DOHH2 (cell line): Measurements from ENCODE around the gene TOP2A.
A peak's percentile ranks its signal among the peaks of the same experiment; 100 is the strongest.

Source experiments
- H3F3A ChIP-seq: fragments of 200-600 bp; sonication (generic), shearing (Covaris generic); 2 replicates; pipeline ENCODE4 v1.6.0; 2016; ENCODE audit warnings: antibody characterized with exemption, mild to moderate bottlenecking; ENCODE audit not compliant: control insufficient read depth, insufficient read depth
- H3K27ac ChIP-seq: fragments of 200-600 bp; sonication (generic); 2 replicates; pipeline ENCODE4 v1.5.1; 2014; ENCODE audit warnings: low read depth, mild to moderate bottlenecking, low read length, moderate library complexity
- H3K27me3 ChIP-seq: fragments of 200-600 bp; sonication (generic); 2 replicates; pipeline ENCODE4 v1.6.1; 2014; ENCODE audit warnings: mild to moderate bottlenecking, low read length, mixed read lengths; ENCODE audit not compliant: control insufficient read depth
- H3K36me3 ChIP-seq: fragments of 200-600 bp; sonication (generic); 2 replicates; pipeline ENCODE4 v1.6.1; 2014; ENCODE audit warnings: mild to moderate bottlenecking, low read length, moderate library complexity, mixed read lengths; ENCODE audit not compliant: control insufficient read depth
- H3K4me1 ChIP-seq: fragments of 200-600 bp; sonication (generic); 2 replicates; pipeline ENCODE4 v1.6.1; 2014; ENCODE audit warnings: mild to moderate bottlenecking, low read length, mixed read lengths; ENCODE audit not compliant: control insufficient read depth
- H3K4me2 ChIP-seq: fragments of 200-600 bp; sonication (generic); 2 replicates; pipeline ENCODE4 v1.6.0; 2014; ENCODE audit warnings: mild to moderate bottlenecking, low read length, moderate library complexity
- H3K4me3 ChIP-seq: fragments of 200-600 bp; sonication (generic); 2 replicates; pipeline ENCODE4 v1.5.1; 2014; ENCODE audit warnings: mild to moderate bottlenecking, low read length, mixed read lengths
- H3K79me2 ChIP-seq: fragments of 200-600 bp; sonication (generic); 2 replicates; pipeline ENCODE4 v1.6.1; 2014; ENCODE audit warnings: mild to moderate bottlenecking, low read length, mixed read lengths; ENCODE audit not compliant: control insufficient read depth
- H3K9me2 ChIP-seq: fragments of 200-600 bp; sonication (generic); replicated peaks from 2 replicates; pipeline ENCODE4 v1.6.1; 2014; ENCODE audit warnings: mild to moderate bottlenecking, low read length, mixed read lengths; ENCODE audit not compliant: control insufficient read depth
- H3K9me3 ChIP-seq: fragments of 200-600 bp; sonication (generic); 2 replicates; pipeline ENCODE4 v1.6.1; 2014; ENCODE audit warnings: antibody characterized with exemption, low read length, mixed read lengths; ENCODE audit not compliant: control insufficient read depth, insufficient read depth
- H4K20me1 ChIP-seq: fragments of 200-600 bp; sonication (generic); 2 replicates; pipeline ENCODE4 v1.6.0; 2014; ENCODE audit warnings: low read depth, mild to moderate bottlenecking, antibody characterized with exemption, low read length, moderate library complexity; ENCODE audit not compliant: control insufficient read depth, insufficient read depth
- EZH2phosphoT487 ChIP-seq: fragments of 200-600 bp; sonication (generic); IDR thresholded peaks from 2 replicates; pipeline ENCODE4 v1.6.1; 2017; ENCODE audit warnings: borderline replicate concordance, mild to moderate bottlenecking, antibody characterized with exemption, low read length, moderate library complexity, mixed read lengths
- TF ChIP-seq, protein P1 (sequence below): fragments of 200-600 bp; sonication (generic); IDR thresholded peaks from one replicate; pipeline ENCODE4 v1.5.1; 2014; ENCODE audit warnings: antibody characterized with exemption, mild to moderate bottlenecking, low read depth, low read length; ENCODE audit not compliant: poor library complexity, severe bottlenecking

Gene TOP2A

DNA sequence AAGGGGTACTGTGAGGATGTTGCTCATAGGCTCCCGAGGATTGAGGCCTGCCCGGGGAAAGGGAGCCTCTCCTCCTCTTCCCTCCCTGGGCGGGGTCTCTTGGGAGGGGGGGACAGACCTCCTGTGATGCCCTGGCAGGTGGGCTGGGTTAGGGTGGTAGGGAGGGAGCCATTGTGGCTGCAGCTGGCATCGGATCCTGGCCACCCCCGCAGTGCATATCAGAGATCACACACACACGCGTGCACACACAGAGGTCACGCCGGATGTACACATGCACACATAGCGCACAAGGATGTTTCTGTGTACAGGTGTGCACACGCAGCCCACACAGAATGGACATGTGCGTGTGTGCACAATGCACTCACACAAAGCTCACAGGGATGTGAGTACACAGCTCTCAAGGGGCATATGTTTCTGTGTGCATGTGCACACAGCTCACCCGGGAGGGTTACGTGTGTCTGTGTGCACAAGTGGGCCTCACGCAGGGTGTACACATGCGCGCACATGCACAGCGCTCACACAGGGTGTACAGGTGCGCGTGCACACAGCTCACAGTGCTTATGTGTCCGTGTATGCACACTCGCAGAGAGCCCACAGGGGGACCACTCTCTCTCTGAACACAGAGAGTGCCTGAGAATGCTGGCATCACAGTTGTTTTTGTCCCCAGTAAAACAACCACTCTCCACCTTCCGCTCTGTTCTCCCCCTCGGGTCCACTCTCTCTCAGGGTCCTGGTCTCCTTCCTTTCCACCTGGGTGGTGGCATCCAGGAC is 55.6 kb downstream of the TOP2A start:
- no peaks in the 10 kb centered on the region for H3K27me3 ChIP-seq
- no peak overlapping the region for H3K27ac ChIP-seq

DNA sequence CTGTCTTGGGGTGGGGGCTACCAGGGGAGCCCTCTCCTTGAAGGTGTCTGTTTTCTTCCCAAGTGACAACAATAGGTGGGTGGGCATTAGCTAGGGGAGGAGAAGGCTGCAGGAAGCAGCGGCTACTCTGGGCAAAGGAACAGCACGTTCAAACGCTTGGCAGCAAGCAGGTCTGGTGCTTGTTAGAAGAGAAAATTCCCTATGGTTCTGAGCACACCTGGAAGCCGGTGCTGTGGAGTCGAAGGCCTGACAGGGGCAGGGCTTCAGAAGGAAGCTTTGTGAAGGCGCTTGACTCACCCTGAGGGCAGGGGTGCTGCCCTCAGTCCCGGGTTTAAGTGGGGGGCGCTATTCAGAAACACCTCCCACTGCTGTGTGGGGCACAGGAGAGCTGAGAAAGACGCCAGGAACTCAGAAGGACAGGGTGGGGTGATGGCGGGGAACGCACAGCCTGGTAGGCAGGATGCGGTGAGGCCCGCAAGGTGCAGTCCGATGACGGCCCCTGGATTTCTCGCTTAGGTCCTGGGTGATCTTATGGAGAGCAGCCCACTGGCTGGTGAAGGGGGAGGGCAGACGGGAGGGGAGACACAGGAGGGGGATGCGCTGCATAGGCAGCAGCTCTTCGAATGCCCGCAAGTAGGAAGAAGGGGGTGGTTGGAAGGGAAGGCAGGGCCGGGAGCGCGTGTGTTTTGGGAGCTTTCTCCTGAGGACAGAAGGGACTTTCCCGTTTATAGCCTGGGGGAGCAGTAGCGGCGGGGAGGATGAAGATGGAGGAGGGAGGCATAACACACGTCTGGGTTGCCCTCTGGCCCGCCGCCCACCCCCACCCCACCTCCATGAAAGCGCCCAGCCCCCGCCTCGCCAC is 56.4 kb downstream of the TOP2A start:
- Histone ChIP-seq H3K27ac (no peak overlapping the region), H3K4me3 (no peak overlapping the region), H3K4me2 (no peak overlapping the region), H3K27me3 (no peaks in the 10 kb centered on the region), H3F3A (no peaks in the 10 kb centered on the region), H3K36me3 (no peaks in the 10 kb centered on the region), H3K79me2 (no peaks in the 10 kb centered on the region), H3K4me1 (peaks cover 17% of the 10 kb centered on the region), H3K9me3 (no peaks in the 10 kb centered on the region), H4K20me1 (no peaks in the 10 kb centered on the region), H3K9me2 (no peaks in the 10 kb centered on the region)
- TF ChIP-seq EZH2phosphoT487 = no peak

More for the DNA sequence above, 55.6 kb downstream of the TOP2A start:
- TF ChIP-seq, protein P1, sequence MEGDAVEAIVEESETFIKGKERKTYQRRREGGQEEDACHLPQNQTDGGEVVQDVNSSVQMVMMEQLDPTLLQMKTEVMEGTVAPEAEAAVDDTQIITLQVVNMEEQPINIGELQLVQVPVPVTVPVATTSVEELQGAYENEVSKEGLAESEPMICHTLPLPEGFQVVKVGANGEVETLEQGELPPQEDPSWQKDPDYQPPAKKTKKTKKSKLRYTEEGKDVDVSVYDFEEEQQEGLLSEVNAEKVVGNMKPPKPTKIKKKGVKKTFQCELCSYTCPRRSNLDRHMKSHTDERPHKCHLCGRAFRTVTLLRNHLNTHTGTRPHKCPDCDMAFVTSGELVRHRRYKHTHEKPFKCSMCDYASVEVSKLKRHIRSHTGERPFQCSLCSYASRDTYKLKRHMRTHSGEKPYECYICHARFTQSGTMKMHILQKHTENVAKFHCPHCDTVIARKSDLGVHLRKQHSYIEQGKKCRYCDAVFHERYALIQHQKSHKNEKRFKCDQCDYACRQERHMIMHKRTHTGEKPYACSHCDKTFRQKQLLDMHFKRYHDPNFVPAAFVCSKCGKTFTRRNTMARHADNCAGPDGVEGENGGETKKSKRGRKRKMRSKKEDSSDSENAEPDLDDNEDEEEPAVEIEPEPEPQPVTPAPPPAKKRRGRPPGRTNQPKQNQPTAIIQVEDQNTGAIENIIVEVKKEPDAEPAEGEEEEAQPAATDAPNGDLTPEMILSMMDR = no peak
- TF ChIP-seq EZH2phosphoT487 = no peak
- no peaks in the 10 kb centered on the region for H4K20me1 ChIP-seq
- H3K4me2 ChIP-seq = peak overlapping the region; percentile 75
- H3K4me3 ChIP-seq = peak overlapping the region; percentile 73
- no peaks in the 10 kb centered on the region for H3K36me3 ChIP-seq
- no peaks in the 10 kb centered on the region for H3K79me2 ChIP-seq
- no peaks in the 10 kb centered on the region for H3K9me3 ChIP-seq
- no peaks in the 10 kb centered on the region for H3K9me2 ChIP-seq
- peaks cover 17% of the 10 kb centered on the region for H3K4me1 ChIP-seq
- H3F3A ChIP-seq = no peaks in the 10 kb centered on the region

DNA sequence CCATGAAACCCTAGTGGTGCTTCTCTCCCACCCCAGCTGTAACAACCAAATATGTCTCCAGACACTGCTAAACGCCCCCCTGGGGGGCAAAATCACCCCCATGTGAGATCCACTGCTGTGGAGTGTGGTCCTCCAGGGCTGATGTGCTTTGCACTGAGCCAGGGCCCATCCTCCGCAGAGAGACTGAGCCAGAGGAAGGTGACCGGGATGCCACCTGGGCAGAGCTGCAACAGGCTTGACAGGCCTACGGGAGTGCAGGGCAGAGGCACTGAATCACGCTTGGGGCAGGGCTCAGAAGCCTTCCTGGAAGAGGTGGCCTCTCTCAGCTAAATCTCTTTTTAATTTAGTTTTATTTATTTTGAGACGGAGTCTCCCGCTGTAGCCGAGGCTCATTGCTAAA is 57.6 kb downstream of the TOP2A start:
- Histone ChIP-seq H3F3A (no peaks in the 10 kb centered on the region), H3K4me3 (no peak overlapping the region), H3K79me2 (no peaks in the 10 kb centered on the region), H3K4me1 (peaks cover 17% of the 10 kb centered on the region), H3K27me3 (no peaks in the 10 kb centered on the region), H3K9me3 (no peaks in the 10 kb centered on the region), H3K27ac (no peak overlapping the region), H3K4me2 (no peak overlapping the region), H3K9me2 (no peaks in the 10 kb centered on the region), H4K20me1 (no peaks in the 10 kb centered on the region), H3K36me3 (peaks cover 5% of the 10 kb centered on the region; the same call in 1 of the 2 replicates)
- TF ChIP-seq, protein P1 = no peak
- TF ChIP-seq EZH2phosphoT487 = no peak
